LHCN-M2 (cell line): Measurements from ENCODE around the gene NELFA. TPM values are rescaled to one million over a fixed set of nuclear protein-coding genes. Genes with fewer than 3 reads are reported as not detected.

Experiments
- DNase-seq: peaks from one replicate; pipeline ENCODE4 v3.0.0-alpha.2; 2012; ENCODE audit warnings: low read depth
- total RNA-seq: library from RNA; depleted of rRNA; stranded (reverse); fragments of >200 nt; gene quantifications from 2 replicates; pipeline ENCODE4 v1.2.3, GENCODE V29; 2014

NELFA gene
- total RNA-seq, 1 experiment from 2014 or later: 18.9 TPM

- peak; percentile 44 for DNase-seq
Measured at GRCh38 chr4:1967512-1968149, 41.1 kb downstream of the NELFA start.

- no peak for DNase-seq
Measured at GRCh38 chr4:1964971-1965370, 43.8 kb downstream of the NELFA start.

- no peak for DNase-seq
Measured at GRCh38 chr4:1964443-1964842, 44.3 kb downstream of the NELFA start.

GRCh38 chr4:1962980-1963379 lies 45.8 kb downstream of the NELFA start:
- no peak for DNase-seq

- DNase-seq: peak; percentile 37
Measured at GRCh38 chr4:1961563-1961962, 47.2 kb downstream of the NELFA start.

- no peak for DNase-seq
Measured at GRCh38 chr4:1961038-1961437, 47.7 kb downstream of the NELFA start.

GRCh38 chr4:1960170-1960825 lies 48.5 kb downstream of the NELFA start:
- DNase-seq: no peak

GRCh38 chr4:1959104-1959384 lies 49.7 kb downstream of the NELFA start:
- no peak for DNase-seq

- DNase-seq: no peak
Measured at GRCh38 chr4:1958276-1959103, 50.3 kb downstream of the NELFA start.

GRCh38 chr4:1956631-1957030 lies 52.1 kb downstream of the NELFA start:
- DNase-seq: no peak

GRCh38 chr4:1953335-1953734 lies 55.4 kb downstream of the NELFA start:
- no peak for DNase-seq

- no peak for DNase-seq
Measured at GRCh38 chr4:1952719-1953118, 56.1 kb downstream of the NELFA start.

- DNase-seq: no peak
Measured at GRCh38 chr4:1952058-1952700, 56.6 kb downstream of the NELFA start.

GRCh38 chr4:1950369-1950768 lies 58.4 kb downstream of the NELFA start:
- no peak for DNase-seq

GRCh38 chr4:1948892-1949436 lies 59.8 kb downstream of the NELFA start:
- DNase-seq: no peak

- DNase-seq: no peak
Measured at GRCh38 chr4:1948232-1948631, 60.5 kb downstream of the NELFA start.

GRCh38 chr4:1945912-1946311 lies 62.9 kb downstream of the NELFA start:
- no peak for DNase-seq

GRCh38 chr4:1945124-1945895 lies 63.5 kb downstream of the NELFA start:
- DNase-seq: no peak

GRCh38 chr4:1943928-1944327 lies 64.8 kb downstream of the NELFA start:
- no peak for DNase-seq

- DNase-seq: no peak
Measured at GRCh38 chr4:1940566-1940965, 68.2 kb downstream of the NELFA start.
